GM18502 (cell line): ENCODE measurements around the gene GTF2IRD1.

Experiments
- ATAC-seq: cut with Tn5 transposase; IDR thresholded peaks from one replicate; pipeline ENCODE4 v1.9.1; 2021; ENCODE audit warnings: mild to moderate bottlenecking; ENCODE audit not compliant: unreplicated experiment, poor library complexity

Gene GTF2IRD1

DNA sequence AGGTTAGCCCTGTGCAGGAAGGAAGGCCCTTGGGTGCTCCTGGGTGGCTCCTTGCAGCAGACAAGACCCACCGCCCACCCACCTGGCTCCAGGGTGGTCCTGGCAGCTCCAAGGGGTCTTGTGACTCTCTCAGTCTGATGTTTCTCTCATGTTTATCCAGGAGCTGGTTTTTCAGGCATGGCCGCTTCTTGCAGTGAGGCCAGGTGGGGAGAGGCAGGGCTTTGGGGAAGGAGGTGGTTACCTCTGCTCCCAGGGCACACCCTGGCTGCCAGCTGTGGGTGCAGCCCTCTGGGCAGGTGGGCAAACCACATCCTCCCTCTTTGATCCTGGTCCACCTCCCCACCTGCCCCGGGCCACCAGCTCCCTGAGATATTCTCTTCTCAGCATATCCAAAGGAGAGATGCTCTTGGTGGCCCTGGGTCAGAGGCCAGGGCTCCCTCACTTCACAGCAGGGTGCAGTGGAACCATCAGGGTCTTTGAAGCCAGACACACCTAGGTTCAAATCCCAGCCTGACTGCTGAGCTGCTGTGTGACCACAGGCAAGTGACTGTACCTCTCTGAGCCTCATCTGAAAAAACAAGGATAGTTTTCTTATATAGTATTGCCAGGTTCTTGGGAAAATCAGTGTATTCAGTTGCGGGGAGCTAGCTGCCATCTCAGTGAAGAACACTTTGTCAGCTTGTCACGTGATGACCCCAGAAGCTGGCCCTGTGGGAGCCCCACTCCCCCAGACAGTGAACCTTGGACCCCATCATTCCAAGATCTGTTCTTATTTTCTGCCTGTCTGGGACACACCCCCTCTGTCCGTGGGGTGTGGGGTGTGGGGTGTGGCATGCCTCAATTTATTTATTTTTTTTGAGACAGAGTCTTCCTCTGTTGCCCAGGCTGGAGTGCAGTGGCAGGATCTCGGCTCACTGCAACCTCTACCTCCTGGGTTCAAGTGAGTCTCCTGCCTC is 11.5 kb downstream of the GTF2IRD1 start:
- no peak for ATAC-seq

DNA sequence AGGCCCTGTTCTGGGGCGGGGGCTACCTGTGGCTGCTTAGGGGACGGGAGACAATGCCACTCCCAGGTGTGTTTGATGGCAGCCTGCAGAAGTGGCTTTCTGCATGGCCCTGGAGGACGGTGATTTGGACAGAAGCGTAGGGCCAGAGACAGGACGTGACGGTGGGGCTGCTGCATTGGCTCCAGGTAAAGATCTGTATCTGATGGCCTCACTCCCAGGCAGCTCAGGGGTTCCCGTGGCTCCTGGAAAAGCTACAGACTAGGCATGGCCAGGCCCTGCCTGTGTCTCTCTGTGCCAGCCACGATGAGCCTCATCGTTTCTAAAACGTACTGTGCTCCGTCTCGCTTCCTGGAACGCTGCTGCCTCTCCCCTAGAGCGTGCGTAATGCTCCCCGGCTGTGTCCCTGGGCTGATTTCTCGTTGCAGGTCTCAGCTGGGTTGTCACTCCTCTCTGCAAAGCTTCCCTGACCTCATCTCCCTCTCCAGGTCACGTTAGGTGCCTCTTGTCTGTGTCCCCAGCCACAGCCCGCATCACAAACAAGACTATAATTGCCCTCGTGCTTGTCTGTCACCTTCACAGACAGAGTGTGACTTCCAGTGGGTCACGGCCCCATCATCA is 12.6 kb downstream of the GTF2IRD1 start:
- no peak for ATAC-seq

DNA sequence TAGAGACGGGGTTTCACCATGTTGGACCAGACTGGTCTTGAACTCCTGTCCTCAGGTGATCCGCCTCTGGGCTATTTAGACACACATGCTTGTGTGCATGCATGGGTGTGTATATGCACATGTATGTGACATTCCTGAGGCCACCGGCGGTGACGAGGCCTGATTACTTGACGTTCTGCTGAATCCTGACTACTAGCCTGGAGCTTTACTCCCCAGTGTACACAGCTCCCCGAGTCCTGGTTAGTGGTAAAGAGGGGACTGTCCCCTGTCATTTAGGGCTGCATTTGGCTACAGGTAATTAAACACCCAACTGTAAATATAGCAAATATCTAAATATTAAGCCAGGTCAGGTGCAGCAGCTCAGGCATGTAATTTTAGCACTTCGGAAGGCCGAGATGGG is 14.2 kb downstream of the GTF2IRD1 start:
- no peak for ATAC-seq

DNA sequence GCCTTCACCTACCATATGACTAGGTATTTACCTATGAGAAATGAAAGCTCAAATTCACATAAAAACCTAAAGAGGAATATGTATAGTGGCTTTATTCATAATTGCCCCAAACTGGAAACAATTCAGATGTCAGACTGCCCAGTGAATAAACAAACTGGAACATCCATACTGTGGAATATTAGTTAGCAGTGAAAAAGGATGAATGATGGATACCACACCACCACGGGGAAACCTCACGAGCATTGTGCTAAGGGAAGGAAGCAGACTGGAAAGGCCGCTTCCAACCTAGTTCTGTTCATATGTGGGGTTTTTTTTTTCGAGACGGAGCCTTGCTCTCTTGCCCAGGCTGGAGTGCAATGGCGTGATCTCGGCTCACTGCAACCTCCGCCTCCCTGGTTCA is 16.8 kb downstream of the GTF2IRD1 start:
- ATAC-seq = no peak

GRCh38 chr7:74473116-74473515 is 19.4 kb downstream of the GTF2IRD1 start:
- no peak for ATAC-seq

- no peak for ATAC-seq
Observed at GRCh38 chr7:74474271-74474865, 20.7 kb downstream of the GTF2IRD1 start.

GRCh38 chr7:74475243-74475986 is 21.7 kb downstream of the GTF2IRD1 start:
- no peak for ATAC-seq

DNA sequence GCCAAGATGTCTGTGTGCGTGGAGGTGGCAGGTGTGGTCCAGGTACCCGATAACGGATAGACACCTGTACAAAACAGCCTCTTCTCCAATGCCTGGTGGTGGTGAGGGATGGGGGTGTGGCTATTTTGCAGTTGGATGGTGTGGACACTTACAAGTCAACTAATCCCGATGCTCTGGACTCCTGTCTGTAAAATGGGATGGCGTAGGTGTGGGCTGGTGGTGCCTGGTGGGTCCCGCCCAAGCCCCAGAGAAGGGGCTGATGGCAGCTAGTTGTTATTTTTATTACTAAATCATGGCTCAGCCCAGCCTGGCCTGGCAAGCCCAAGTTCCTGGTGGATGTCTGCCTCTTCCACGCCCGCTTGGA is 22.3 kb downstream of the GTF2IRD1 start:
- no peak for ATAC-seq

- ATAC-seq = no peak
Observed at GRCh38 chr7:74476626-74477025, 22.9 kb downstream of the GTF2IRD1 start.

DNA sequence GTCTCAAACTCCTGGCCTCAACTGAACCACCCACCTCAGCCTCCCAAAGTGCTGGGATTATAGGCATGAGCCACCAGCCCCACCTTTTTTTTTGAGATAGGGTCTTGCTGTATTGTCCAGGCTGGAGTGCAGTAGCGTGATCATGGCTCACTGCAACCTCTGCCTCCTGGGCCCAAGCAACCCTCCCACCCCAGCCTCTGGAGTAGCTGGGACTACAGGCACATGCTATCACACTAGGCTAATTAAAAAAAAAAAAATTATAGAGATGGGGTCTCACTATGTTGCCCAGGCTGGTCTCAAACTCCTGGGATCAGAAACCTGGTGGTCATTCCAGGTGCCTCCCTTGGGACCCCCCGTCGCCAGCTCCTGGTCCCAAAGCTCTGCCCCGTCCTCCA is 25.0 kb downstream of the GTF2IRD1 start:
- ATAC-seq = no peak

DNA sequence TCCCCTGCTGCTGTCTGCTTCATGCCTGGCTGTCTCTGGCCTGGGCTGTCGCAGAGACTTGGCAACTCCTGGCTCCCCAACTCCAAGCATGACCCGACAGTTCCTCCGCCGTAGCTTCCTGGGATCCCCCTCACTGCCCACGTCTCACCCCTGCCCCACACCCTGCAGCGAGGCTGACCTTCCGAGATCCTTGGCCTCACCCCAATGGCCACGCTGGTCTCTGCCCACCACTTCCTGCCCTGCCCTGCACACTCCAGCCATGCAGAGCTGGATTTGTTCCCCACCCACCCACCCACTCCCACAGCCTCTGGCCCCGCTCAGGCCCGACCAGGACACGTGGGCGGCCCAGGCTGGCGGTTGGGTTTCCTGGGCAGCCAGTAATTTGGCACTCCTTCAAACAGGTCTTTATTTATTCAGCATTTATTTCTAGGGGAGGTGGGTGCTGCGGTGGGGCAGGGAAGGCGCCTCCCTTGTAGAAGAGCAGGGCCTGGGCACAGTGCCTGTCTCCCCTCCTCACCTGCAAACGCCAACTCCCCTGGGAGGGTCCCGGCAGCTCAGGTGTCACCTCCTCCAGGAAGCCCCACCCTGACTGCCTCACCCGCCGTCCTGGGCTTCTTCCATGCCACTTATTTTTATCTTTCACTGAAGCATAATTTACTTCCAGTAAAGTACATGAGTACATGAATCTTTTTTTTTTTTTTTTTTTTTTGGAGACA is 25.5 kb downstream of the GTF2IRD1 start:
- ATAC-seq = no peak

DNA sequence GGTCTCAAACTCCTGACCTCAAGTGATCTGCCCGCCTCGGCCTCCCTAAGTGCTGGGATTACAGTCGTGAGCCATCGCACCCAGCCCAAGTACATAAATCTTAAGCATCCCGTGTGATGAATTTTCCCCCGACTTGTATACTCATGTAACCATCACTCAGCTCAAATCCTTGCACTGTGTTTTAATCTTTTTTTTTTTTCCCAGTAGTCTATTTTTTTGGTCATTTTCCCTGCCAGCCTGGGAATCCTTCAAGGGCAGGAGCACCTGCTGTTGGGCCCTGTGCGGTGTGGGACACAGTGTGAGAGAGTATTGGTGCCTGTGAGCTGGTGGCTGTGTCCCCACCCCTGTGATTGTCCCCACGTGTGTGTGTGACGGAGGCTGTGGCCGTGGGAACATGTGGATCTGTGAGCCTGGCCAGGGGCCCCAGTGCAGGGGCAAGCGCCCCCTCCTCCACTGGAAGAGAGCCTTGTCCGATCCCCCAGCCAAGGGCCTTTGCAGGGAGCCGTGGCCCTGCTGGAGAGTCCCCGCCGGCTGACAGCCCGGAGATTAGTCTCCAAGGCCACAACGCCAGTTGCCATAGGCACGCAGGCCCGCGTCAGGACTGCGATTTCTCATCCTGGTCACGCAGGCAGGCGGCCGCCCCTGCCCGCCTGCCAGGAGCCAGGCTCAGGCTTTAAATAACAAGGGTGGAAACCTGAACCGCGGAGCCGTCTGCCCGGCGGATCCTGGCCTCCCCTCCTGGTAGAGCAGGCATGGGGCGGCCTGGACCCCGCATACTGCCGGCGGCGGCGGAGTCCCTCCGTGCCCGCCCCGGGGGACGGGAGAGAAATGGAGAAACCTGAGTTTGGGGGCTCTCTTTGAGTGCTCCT is 26.5 kb downstream of the GTF2IRD1 start:
- ATAC-seq = no peak

- no peak for ATAC-seq
Observed at GRCh38 chr7:74480861-74481417, 27.2 kb downstream of the GTF2IRD1 start.

DNA sequence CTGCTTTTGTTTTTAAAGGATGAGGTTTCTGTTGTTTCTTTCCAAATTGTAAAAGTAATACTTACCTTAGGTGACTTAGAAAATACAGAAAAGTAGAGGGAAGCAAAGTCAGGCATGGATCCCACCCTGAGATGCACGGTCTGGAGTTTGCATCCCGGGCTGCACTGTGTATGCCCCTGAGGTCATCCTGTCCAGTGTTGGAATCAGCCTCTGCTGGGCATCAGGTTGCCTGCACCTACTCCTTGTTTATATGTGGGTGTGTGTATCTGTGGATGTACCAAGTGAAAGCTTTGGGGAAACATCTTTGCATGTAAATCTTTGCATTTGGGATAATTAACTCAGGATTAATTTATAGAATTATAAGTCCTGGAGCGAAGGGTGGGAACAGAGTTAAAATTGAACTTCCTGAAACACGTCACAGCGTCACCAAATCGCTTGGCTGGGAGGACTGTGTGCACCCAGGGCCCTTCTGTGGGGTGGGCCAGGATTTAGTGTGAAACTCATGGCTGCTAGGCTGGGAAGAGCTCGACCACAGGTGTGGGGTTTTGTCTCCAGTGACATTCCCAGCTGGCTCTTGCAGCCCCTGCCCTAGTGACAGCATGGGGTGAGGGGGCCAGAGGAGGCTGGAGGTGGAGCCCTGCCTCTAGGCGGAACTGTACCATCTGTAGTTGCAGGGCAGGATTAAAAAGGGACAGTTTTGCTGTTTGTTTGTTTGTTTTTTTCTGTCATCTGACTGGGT is 27.9 kb downstream of the GTF2IRD1 start:
- ATAC-seq = no peak

- no peak for ATAC-seq
Observed at GRCh38 chr7:74482197-74482467, 28.4 kb downstream of the GTF2IRD1 start.

- ATAC-seq = no peak
Observed at GRCh38 chr7:74482629-74483401, 29.1 kb downstream of the GTF2IRD1 start.

- ATAC-seq = no peak
Observed at GRCh38 chr7:74483402-74484336, 30.0 kb downstream of the GTF2IRD1 start.
